ENCODE results near the gene SRPX2.

Gene SRPX2

DNA sequence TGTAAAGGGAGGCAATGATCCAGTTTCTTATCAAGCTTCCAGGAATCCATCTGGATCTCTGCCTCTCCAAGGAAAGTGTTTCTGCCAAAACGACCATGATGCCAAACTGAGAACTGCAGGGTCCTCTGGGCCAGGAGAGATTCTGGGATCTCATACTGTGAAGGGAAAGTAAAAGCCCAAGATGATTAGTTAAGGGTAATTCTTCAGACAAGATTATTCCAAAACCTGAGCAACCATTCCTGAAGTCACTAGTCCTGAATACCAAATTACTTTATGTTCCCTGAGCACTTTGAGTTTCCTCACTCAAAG, 42.0 kb downstream of the SRPX2 start:
- H4K20me1 ChIP-seq (ENCODE audit: low read depth, low read length), result no peaks in the 10 kb centered on the region
- TF ChIP-seq, protein P1, sequence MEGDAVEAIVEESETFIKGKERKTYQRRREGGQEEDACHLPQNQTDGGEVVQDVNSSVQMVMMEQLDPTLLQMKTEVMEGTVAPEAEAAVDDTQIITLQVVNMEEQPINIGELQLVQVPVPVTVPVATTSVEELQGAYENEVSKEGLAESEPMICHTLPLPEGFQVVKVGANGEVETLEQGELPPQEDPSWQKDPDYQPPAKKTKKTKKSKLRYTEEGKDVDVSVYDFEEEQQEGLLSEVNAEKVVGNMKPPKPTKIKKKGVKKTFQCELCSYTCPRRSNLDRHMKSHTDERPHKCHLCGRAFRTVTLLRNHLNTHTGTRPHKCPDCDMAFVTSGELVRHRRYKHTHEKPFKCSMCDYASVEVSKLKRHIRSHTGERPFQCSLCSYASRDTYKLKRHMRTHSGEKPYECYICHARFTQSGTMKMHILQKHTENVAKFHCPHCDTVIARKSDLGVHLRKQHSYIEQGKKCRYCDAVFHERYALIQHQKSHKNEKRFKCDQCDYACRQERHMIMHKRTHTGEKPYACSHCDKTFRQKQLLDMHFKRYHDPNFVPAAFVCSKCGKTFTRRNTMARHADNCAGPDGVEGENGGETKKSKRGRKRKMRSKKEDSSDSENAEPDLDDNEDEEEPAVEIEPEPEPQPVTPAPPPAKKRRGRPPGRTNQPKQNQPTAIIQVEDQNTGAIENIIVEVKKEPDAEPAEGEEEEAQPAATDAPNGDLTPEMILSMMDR (IDR thresholded peaks at IDR 0.05; ENCODE audit: insufficient read depth, low read length, poor library complexity, severe bottlenecking), result no peak
- no peak for TF ChIP-seq EZH2phosphoT487 (conservative IDR thresholded peaks at IDR 0.05; ENCODE audit: low read length)
- no peaks in the 10 kb centered on the region for H3K36me3 ChIP-seq (ENCODE audit: low read length)
- H3K27ac ChIP-seq (ENCODE audit: low read depth, low read length), result no peak overlapping the region
- no peak overlapping the region for H3K4me2 ChIP-seq (ENCODE audit: low read depth, low read length, poor library complexity, severe bottlenecking)
- H3K9me3 ChIP-seq (ENCODE audit: insufficient read depth, low read length), result no peaks in the 10 kb centered on the region
- no peak overlapping the region for H2AFZ ChIP-seq (ENCODE audit: low read depth, low read length, severe bottlenecking)
- no peak overlapping the region for H3K9ac ChIP-seq (ENCODE audit: low read length)
- H3K4me3 ChIP-seq (ENCODE audit: insufficient read depth, low read length, poor library complexity, severe bottlenecking), result no peak overlapping the region
- H3K79me2 ChIP-seq (ENCODE audit: insufficient read depth, low read length), result no peaks in the 10 kb centered on the region
- no peaks in the 10 kb centered on the region for H3K9me2 ChIP-seq (replicated peaks; ENCODE audit: insufficient read depth, low read length)
- no peaks in the 10 kb centered on the region for H3F3A ChIP-seq (ENCODE audit: insufficient read depth)
- no peaks in the 10 kb centered on the region for H3K27me3 ChIP-seq (ENCODE audit: low read length)

DNA sequence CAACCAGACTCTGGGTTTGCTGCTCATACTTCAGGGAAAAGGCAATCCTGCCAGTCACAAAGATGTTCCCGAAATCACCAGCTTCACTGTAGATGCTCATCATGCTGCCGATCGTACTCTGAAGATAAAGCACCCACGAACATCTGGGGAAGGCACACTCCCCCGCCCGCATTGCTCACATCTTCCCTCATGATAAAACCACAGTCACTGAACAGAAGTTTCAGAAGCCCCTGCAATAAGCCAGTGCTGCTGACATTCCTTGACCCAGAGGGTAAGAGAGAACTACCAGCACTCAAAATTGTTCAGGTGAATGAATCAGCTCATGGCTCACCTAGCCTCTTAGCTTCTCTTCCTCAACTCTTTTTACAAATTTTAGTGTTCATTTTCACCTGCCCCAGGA, 43.1 kb downstream of the SRPX2 start:
- no peak overlapping the region for H3K9ac ChIP-seq (ENCODE audit: low read length)
- H3K4me2 ChIP-seq (ENCODE audit: low read depth, low read length, poor library complexity, severe bottlenecking), result no peak overlapping the region
- no peak overlapping the region for H2AFZ ChIP-seq (ENCODE audit: low read depth, low read length, severe bottlenecking)
- H3K9me2 ChIP-seq (replicated peaks; ENCODE audit: insufficient read depth, low read length), result no peaks in the 10 kb centered on the region
- no peaks in the 10 kb centered on the region for H3K27me3 ChIP-seq (ENCODE audit: low read length)
- H3K36me3 ChIP-seq (ENCODE audit: low read length), result no peaks in the 10 kb centered on the region
- no peak for TF ChIP-seq EZH2phosphoT487 (conservative IDR thresholded peaks at IDR 0.05; ENCODE audit: low read length)
- TF ChIP-seq, protein P1 (IDR thresholded peaks at IDR 0.05; ENCODE audit: insufficient read depth, low read length, poor library complexity, severe bottlenecking), result no peak
- no peaks in the 10 kb centered on the region for H3F3A ChIP-seq (ENCODE audit: insufficient read depth)
- H3K9me3 ChIP-seq (ENCODE audit: insufficient read depth, low read length), result no peaks in the 10 kb centered on the region
- no peak overlapping the region for H3K27ac ChIP-seq (ENCODE audit: low read depth, low read length)
- no peaks in the 10 kb centered on the region for H4K20me1 ChIP-seq (ENCODE audit: low read depth, low read length)
- H3K4me3 ChIP-seq (ENCODE audit: insufficient read depth, low read length, poor library complexity, severe bottlenecking), result no peak overlapping the region
- no peaks in the 10 kb centered on the region for H3K79me2 ChIP-seq (ENCODE audit: insufficient read depth, low read length)

DNA sequence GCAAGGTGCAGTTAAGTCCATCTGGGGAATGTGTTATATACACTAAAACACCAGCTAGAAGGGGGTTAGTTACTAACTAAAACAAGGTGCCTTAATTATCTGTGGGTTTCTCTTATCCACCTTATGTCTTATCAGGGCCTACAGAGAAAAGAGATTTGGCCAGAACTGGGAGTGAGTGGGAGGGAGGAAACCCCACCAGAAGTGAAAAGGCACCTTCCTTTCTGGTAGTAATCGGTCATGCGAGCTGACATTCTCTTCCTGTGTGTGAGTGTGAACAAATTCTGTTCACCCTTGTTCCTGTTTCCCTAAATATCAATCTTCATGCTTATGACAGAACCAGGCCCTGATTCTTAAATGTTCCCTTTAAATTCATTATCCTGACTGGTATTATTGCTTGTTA, 43.5 kb downstream of the SRPX2 start:
- H3K9ac ChIP-seq (ENCODE audit: low read length), result no peak overlapping the region
- H3F3A ChIP-seq (ENCODE audit: insufficient read depth), result no peaks in the 10 kb centered on the region
- H3K4me2 ChIP-seq (ENCODE audit: low read depth, low read length, poor library complexity, severe bottlenecking), result no peak overlapping the region
- no peak overlapping the region for H3K4me3 ChIP-seq (ENCODE audit: insufficient read depth, low read length, poor library complexity, severe bottlenecking)
- TF ChIP-seq, protein P1 (IDR thresholded peaks at IDR 0.05; ENCODE audit: insufficient read depth, low read length, poor library complexity, severe bottlenecking), result no peak
- TF ChIP-seq EZH2phosphoT487 (conservative IDR thresholded peaks at IDR 0.05; ENCODE audit: low read length), result no peak
- H2AFZ ChIP-seq (ENCODE audit: low read depth, low read length, severe bottlenecking), result no peak overlapping the region
- no peaks in the 10 kb centered on the region for H3K9me2 ChIP-seq (replicated peaks; ENCODE audit: insufficient read depth, low read length)
- no peaks in the 10 kb centered on the region for H3K27me3 ChIP-seq (ENCODE audit: low read length)
- H3K79me2 ChIP-seq (ENCODE audit: insufficient read depth, low read length), result no peaks in the 10 kb centered on the region
- no peaks in the 10 kb centered on the region for H3K36me3 ChIP-seq (ENCODE audit: low read length)
- H4K20me1 ChIP-seq (ENCODE audit: low read depth, low read length), result no peaks in the 10 kb centered on the region
- H3K9me3 ChIP-seq (ENCODE audit: insufficient read depth, low read length), result no peaks in the 10 kb centered on the region
- H3K27ac ChIP-seq (ENCODE audit: low read depth, low read length), result no peak overlapping the region

DNA sequence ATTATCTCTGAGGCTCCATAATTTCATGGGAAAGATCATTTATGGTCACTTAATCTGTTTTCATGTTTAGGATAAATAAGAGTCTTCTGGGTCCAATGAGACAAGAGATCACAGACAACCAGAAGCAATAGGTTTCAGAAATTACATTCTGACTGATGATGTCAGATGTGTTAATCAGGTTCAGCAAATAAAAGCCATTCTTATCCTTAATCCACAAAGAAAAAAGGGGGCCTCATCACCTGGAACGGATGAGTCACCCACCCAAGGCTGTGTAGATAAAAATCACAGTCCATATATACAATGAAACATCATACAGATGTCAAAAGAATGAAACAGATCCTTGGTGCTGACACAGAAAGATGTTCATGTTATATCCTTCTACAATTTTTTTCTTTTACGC, 51.3 kb downstream of the SRPX2 start:
- Histone ChIP-seq H3K4me2 (ENCODE audit: low read depth, low read length, poor library complexity, severe bottlenecking) (no peak overlapping the region), H3K36me3 (ENCODE audit: low read length) (no peaks in the 10 kb centered on the region), H3F3A (ENCODE audit: insufficient read depth) (no peaks in the 10 kb centered on the region), H2AFZ (ENCODE audit: low read depth, low read length, severe bottlenecking) (no peak overlapping the region), H3K4me3 (ENCODE audit: insufficient read depth, low read length, poor library complexity, severe bottlenecking) (no peak overlapping the region), H3K27me3 (ENCODE audit: low read length) (no peaks in the 10 kb centered on the region), H3K9ac (ENCODE audit: low read length) (no peak overlapping the region), H3K9me3 (ENCODE audit: insufficient read depth, low read length) (no peaks in the 10 kb centered on the region), H3K9me2 (replicated peaks; ENCODE audit: insufficient read depth, low read length) (no peaks in the 10 kb centered on the region), H3K79me2 (ENCODE audit: insufficient read depth, low read length) (no peaks in the 10 kb centered on the region), H3K27ac (ENCODE audit: low read depth, low read length) (no peak overlapping the region), H4K20me1 (ENCODE audit: low read depth, low read length) (no peaks in the 10 kb centered on the region)
- TF ChIP-seq, protein P1 (IDR thresholded peaks at IDR 0.05; ENCODE audit: insufficient read depth, low read length, poor library complexity, severe bottlenecking), result no peak
- TF ChIP-seq EZH2phosphoT487 (conservative IDR thresholded peaks at IDR 0.05; ENCODE audit: low read length), result no peak
